Activated CD8-positive, alpha-beta T cell treated with anti-CD3 and anti-CD28 coated beads for 36 hours (primary cell): Measurements from ENCODE around the gene AMTN. TPM values are rescaled to one million over a fixed set of nuclear protein-coding genes. Genes with fewer than 3 reads are reported as not detected.
"Not testable (repeated sequence)": the region's sequence is repeated elsewhere in the genome, so short reads cannot be mapped to it uniquely, and the experiment has no call there.

ENCODE experiments used
- ATAC-seq: fragments of 200-7000 bp; cut with Tn5 transposase; one replicate; pipeline ENCODE4 v1.10.0; 2021; ENCODE audit warnings: mild to moderate bottlenecking, moderate library complexity
- CTCF ChIA-PET: fragments of 350-600 bp; sonication (Branson Sonifier 250); formaldehyde crosslinking; loops from one replicate; lab custom pipeline; 2021; ENCODE audit warnings: antibody characterized with exemption; lab: Charles Lee
- POLR2A ChIA-PET: fragments of 350-600 bp; sonication (Branson Sonifier 250); formaldehyde crosslinking; loops from one replicate; lab custom pipeline; 2021; ENCODE audit warnings: antibody characterized with exemption; lab: Charles Lee
- DNase-seq: peaks from one replicate; pipeline ENCODE4 v3.0.0-alpha.2; 2020
- H3K27ac Mint-ChIP-seq: one replicate; pipeline ENCODE4 v1.8.0; 2021; ENCODE audit warnings: mild to moderate bottlenecking, mixed read lengths
- H3K27me3 Mint-ChIP-seq: one replicate; pipeline ENCODE4 v1.8.0; 2021; ENCODE audit warnings: mixed read lengths
- H3K36me3 Mint-ChIP-seq: one replicate; pipeline ENCODE4 v1.8.0; 2021; ENCODE audit warnings: low read depth, mixed read lengths
- H3K4me1 Mint-ChIP-seq: one replicate; pipeline ENCODE4 v1.8.0; 2021; ENCODE audit warnings: low read depth, mixed read lengths
- H3K4me3 Mint-ChIP-seq: one replicate; pipeline ENCODE4 v1.8.0; 2021; ENCODE audit warnings: mild to moderate bottlenecking, moderate library complexity, mixed read lengths
- H3K9me3 Mint-ChIP-seq: one replicate; pipeline ENCODE4 v1.8.0; 2021; ENCODE audit warnings: mixed read lengths
- CTCF ChIP-seq: fragments of 200-600 bp; IDR thresholded peaks from one replicate; pipeline ENCODE4 v1.8.0; 2022; ENCODE audit warnings: antibody characterized with exemption, mild to moderate bottlenecking
- intact Hi-C: fragments of 100-400 bp; cut with micrococcal nuclease; formaldehyde crosslinking; loops from one replicate; pipeline ENCODE4 v1.10.0; 2022
- total RNA-seq, 2 experiments: library from RNA; stranded (reverse); gene quantifications; one replicate each; pipeline ENCODE4 v1.2.3, GENCODE V29; 2021

Gene AMTN, protein sequence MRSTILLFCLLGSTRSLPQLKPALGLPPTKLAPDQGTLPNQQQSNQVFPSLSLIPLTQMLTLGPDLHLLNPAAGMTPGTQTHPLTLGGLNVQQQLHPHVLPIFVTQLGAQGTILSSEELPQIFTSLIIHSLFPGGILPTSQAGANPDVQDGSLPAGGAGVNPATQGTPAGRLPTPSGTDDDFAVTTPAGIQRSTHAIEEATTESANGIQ
- total RNA-seq, result not detected

- POLR2A ChIA-PET, result no interaction called here
- no peak for DNase-seq
- TF ChIP-seq CTCF, result no peak
- CTCF ChIA-PET, result no interaction called here
- H3K4me1 Mint-ChIP-seq, result no peaks in the 10 kb centered on the region
- H3K36me3 Mint-ChIP-seq, result no peaks in the 10 kb centered on the region
- no peak for ATAC-seq
- no peak within 1 kb of the TSS for H3K4me3 Mint-ChIP-seq
- intact Hi-C loops, result no loop called here
- peaks cover 3% of the 10 kb centered on the region for H3K27me3 Mint-ChIP-seq
- no peaks in the 10 kb centered on the region for H3K9me3 Mint-ChIP-seq
- no peak within 1 kb of the TSS for H3K27ac Mint-ChIP-seq
These were observed at the start of gene AMTN for GRCh38 chr4:70518269-70518668. Gene AMTN (plus strand): TSS chr4:70518569. CDS start chr4:70518778, 209 bp downstream.

- H3K4me3 Mint-ChIP-seq, result no peak within 1 kb of the TSS
- no peak for ATAC-seq
- H3K4me1 Mint-ChIP-seq, result no peaks in the 10 kb centered on the region
- intact Hi-C loops, result no loop called here
- no peak within 1 kb of the TSS for H3K27ac Mint-ChIP-seq
- no peak for TF ChIP-seq CTCF
- H3K36me3 Mint-ChIP-seq, result no peaks in the 10 kb centered on the region
- ChIA-PET POLR2A (no interaction called here), CTCF (no interaction called here)
- peaks cover 2% of the 10 kb centered on the region for H3K9me3 Mint-ChIP-seq
- DNase-seq, result no peak
- H3K27me3 Mint-ChIP-seq, result no peaks in the 10 kb centered on the region
These were observed 46.5 kb upstream of the AMTN start, which contains the start of gene MUC7 for GRCh38 chr4:70471897-70472296. Gene MUC7 (plus strand): TSS chr4:70472197. CDS start chr4:70474022, 1,825 bp downstream.

- no peaks in the 10 kb centered on the region for H3K36me3 Mint-ChIP-seq
- no peaks in the 10 kb centered on the region for H3K4me1 Mint-ChIP-seq
- intact Hi-C loops, result no loop called here
- POLR2A ChIA-PET, result no interaction called here
- TF ChIP-seq CTCF, result no peak
- H3K9me3 Mint-ChIP-seq, result no peaks in the 10 kb centered on the region
- no peaks in the 10 kb centered on the region for H3K27me3 Mint-ChIP-seq
- DNase-seq, result no peak
- no peak for ATAC-seq
- H3K27ac Mint-ChIP-seq, result no peak overlapping the region
- H3K4me3 Mint-ChIP-seq, result no peak overlapping the region
- CTCF ChIA-PET, result no interaction called here
These were observed 44.7 kb upstream of the AMTN start for GRCh38 chr4:70473679-70474078.

GRCh38 chr4:70488748-70489147, 29.6 kb upstream of the AMTN start:
- Mint-ChIP-seq H3K27ac (no peak overlapping the region), H3K9me3 (no peaks in the 10 kb centered on the region), H3K4me1 (no peaks in the 10 kb centered on the region), H3K27me3 (peaks cover 5% of the 10 kb centered on the region), H3K4me3 (no peak overlapping the region), H3K36me3 (no peaks in the 10 kb centered on the region)
- CTCF ChIA-PET, result no interaction called here
- no peak for DNase-seq
- POLR2A ChIA-PET, result no interaction called here
- ATAC-seq, result no peak
- intact Hi-C loops, result no loop called here
- no peak for TF ChIP-seq CTCF

DNA sequence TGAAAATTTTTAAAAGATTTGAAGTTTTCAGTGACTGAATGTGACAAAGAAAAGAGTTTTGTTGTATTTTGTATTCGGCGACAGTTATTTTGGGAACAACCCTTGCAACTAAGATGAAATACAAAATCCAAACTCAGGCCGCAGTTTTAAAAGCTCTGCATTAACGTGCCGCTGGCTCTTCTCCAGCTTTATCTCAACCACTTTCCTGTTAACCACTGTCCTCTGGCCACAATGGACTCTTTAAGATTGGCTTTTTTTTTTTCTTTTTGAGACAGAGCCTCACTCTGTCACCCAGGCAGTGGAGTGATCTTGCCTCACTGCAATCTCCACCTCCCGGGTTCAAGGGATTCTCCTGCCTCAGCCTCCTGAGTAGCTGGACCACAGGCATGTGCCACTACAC, 22.1 kb upstream of the AMTN start:
- intact Hi-C loops, result no loop called here
- TF ChIP-seq CTCF, result no peak

DNA sequence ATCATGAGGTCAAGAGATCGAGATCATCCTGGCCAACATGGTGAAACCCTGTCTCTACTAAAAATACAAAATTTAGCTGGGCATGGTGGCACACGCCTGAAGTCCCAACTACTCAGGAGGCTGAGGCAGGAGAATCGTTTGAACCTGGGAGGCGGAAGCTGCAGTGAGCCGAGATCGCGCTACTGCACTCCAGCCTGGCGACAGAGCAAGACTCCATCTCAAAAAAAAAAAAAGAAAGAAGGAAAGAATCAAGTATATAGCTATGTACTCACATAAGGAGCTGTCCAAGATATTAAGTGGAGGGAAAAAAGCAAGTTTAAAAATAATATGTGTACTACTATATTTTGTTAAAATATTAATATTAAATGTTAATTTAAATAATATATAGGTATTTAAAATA, 16.5 kb upstream of the AMTN start:
- H3K9me3 Mint-ChIP-seq, H3K27ac Mint-ChIP-seq, H3K4me3 Mint-ChIP-seq, H3K27me3 Mint-ChIP-seq, H3K36me3 Mint-ChIP-seq, ATAC-seq, DNase-seq, CTCF ChIA-PET, H3K4me1 Mint-ChIP-seq: not testable (repeated sequence)
- POLR2A ChIA-PET, result interaction anchor here (0.6 kb wide), 1 partner anchor 353 kb away, joined by 3 read pairs; no protein-coding TSS in a partner anchor
- intact Hi-C loops, result loop anchor here (10.0 kb wide), 2 partner anchors 317 to 807 kb away; no protein-coding TSS in a partner anchor

More for the DNA sequence above, 22.1 kb upstream of the AMTN start:
- ChIA-PET CTCF (no interaction called here), POLR2A (no interaction called here)
- ATAC-seq (no peak), DNase-seq (no peak)
- Mint-ChIP-seq H3K27me3 (no peaks in the 10 kb centered on the region), H3K4me3 (no peak overlapping the region), H3K36me3 (no peaks in the 10 kb centered on the region), H3K4me1 (no peaks in the 10 kb centered on the region), H3K9me3 (no peaks in the 10 kb centered on the region), H3K27ac (no peak overlapping the region)
